ENCODE results near the gene OR52E1.

OR52E1 gene

DNA sequence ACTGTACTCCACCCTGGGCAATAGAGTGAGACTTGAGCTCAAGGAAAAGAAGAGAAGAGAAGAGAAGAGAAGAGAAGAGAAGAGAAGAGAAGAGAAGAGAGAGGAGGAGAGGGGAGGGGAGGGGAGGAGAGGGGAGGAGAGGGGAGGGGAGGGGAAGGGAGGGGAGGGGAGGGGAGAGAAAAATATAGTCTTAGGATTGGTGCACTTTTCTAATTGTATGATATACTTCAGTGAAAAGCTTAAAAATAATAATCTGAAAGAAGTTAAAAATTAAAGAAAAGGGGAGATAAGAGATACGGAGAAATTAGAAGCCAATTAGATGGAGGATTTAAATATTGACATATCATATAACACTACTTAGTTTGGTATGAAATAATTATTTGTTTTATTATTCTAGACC is 49.5 kb downstream of the OR52E1 start:
- no peak for DNase-seq

Data from MV-4-11 (cell line).